HFFc6 (cell line): Measurements from ENCODE around the gene CTBP1. TPM values are rescaled to one million over a fixed set of nuclear protein-coding genes. Genes with fewer than 3 reads are reported as not detected.

Source experiments
- DNase-seq: peaks from one replicate; pipeline ENCODE4 v3.0.0-alpha.2; 2018
- H3K27ac Mint-ChIP-seq: 2 replicates; pipeline ENCODE4 v1.8.0; 2020; ENCODE audit warnings: mild to moderate bottlenecking, mixed read lengths
- H3K27me3 Mint-ChIP-seq: 2 replicates; pipeline ENCODE4 v1.8.0; 2021; ENCODE audit warnings: mild to moderate bottlenecking, moderate library complexity, mixed read lengths; ENCODE audit not compliant: insufficient read depth
- H3K36me3 Mint-ChIP-seq: 2 replicates; pipeline ENCODE4 v1.8.0; 2021; ENCODE audit warnings: low read depth, mixed read lengths
- H3K4me1 Mint-ChIP-seq: 2 replicates; pipeline ENCODE4 v1.8.0; 2020; ENCODE audit warnings: low read depth, mixed read lengths
- H3K4me3 Mint-ChIP-seq: 2 replicates; pipeline ENCODE4 v1.8.0; 2020; ENCODE audit warnings: mild to moderate bottlenecking, moderate library complexity, mixed read lengths
- H3K9me3 Mint-ChIP-seq: 2 replicates; pipeline ENCODE4 v1.8.0; 2020; ENCODE audit warnings: mild to moderate bottlenecking, mixed read lengths
- CTCF ChIP-seq: fragments of 200-600 bp; sonication (generic); IDR thresholded peaks from 2 replicates; pipeline ENCODE4 v1.5.0; 2021; ENCODE audit warnings: antibody characterized with exemption, mild to moderate bottlenecking
- long read RNA-seq: library from polyadenylated mRNA; unstranded; transcript quantifications from one replicate; pipeline ENCODE4 v2.0.0, GENCODE V29; 2019
- total RNA-seq, 6 experiments: library from RNA; stranded (reverse); fragmentation: NEBNext Ultra II Directional; extraction: Animal tissue kit (Norgen Biotek cat#: 25700); gene quantifications; 2 replicates in 1 of 6; 3 replicates in 5 of 6; pipeline ENCODE4 v1.2.3, GENCODE V29; 2021

Gene CTBP1
- 100 to 1,000 TPM; 109 to 126 (median 114) TPM for total RNA-seq
- long read RNA-seq, partial matches to known transcripts: 8 of 46 reads
- long read RNA-seq, other reads (novel, unspliced or antisense): 34 of 46 reads

- Mint-ChIP-seq H3K27me3 (peaks cover 2% of the 10 kb centered on the region), H3K36me3 (peaks cover 30% of the 10 kb centered on the region), H3K27ac (peak within 1 kb of the TSS; percentile 87), H3K4me1 (peaks cover 13% of the 10 kb centered on the region), H3K4me3 (peak within 1 kb of the TSS; percentile 92), H3K9me3 (peaks cover 11% of the 10 kb centered on the region)
- no peak; the same call in 1 of the 2 replicates for TF ChIP-seq CTCF
- peak; percentile 52 for DNase-seq
These were observed at the start of gene CTBP1 for GRCh38 chr4:1248245-1249147. Gene CTBP1 (minus strand): TSS chr4:1249130. CDS start chr4:1241331, 7,799 bp downstream.

- H3K4me1 Mint-ChIP-seq: peaks cover 29% of the 10 kb centered on the region
- H3K27ac Mint-ChIP-seq: no peak overlapping the region
- TF ChIP-seq CTCF: no peak
These were observed 49.5 kb upstream of the CTBP1 start for GRCh38 chr4:1298461-1298860.

GRCh38 chr4:1297456-1298325 lies 48.8 kb upstream of the CTBP1 start:
- Mint-ChIP-seq H3K27ac (no peak overlapping the region), H3K4me1 (peaks cover 31% of the 10 kb centered on the region), H3K9me3 (no peaks in the 10 kb centered on the region), H3K27me3 (peaks cover 2% of the 10 kb centered on the region; the same call in 1 of the 2 replicates), H3K36me3 (peaks cover 20% of the 10 kb centered on the region), H3K4me3 (no peak overlapping the region)
- no peak for TF ChIP-seq CTCF
- no peak for DNase-seq

More at GRCh38 chr4:1298461-1298860, 49.5 kb upstream of the CTBP1 start:
- DNase-seq: no peak
- H3K9me3 Mint-ChIP-seq: no peaks in the 10 kb centered on the region
- no peak overlapping the region for H3K4me3 Mint-ChIP-seq
- peaks cover 2% of the 10 kb centered on the region; the same call in 1 of the 2 replicates for H3K27me3 Mint-ChIP-seq
- peaks cover 20% of the 10 kb centered on the region for H3K36me3 Mint-ChIP-seq

GRCh38 chr4:1297023-1297395 lies 48.1 kb upstream of the CTBP1 start:
- Mint-ChIP-seq H3K27ac (peak overlapping the region; percentile 38; the same call in 1 of the 2 replicates), H3K4me3 (no peak overlapping the region), H3K36me3 (peaks cover 20% of the 10 kb centered on the region), H3K27me3 (peaks cover 2% of the 10 kb centered on the region; the same call in 1 of the 2 replicates), H3K9me3 (no peaks in the 10 kb centered on the region), H3K4me1 (peaks cover 35% of the 10 kb centered on the region)
- no peak for TF ChIP-seq CTCF
- DNase-seq: no peak

GRCh38 chr4:1296324-1297022 lies 47.5 kb upstream of the CTBP1 start:
- no peak for DNase-seq
- no peak for TF ChIP-seq CTCF
- H3K9me3 Mint-ChIP-seq: no peaks in the 10 kb centered on the region
- H3K4me3 Mint-ChIP-seq: no peak overlapping the region
- peaks cover 2% of the 10 kb centered on the region; the same call in 1 of the 2 replicates for H3K27me3 Mint-ChIP-seq
- H3K4me1 Mint-ChIP-seq: peaks cover 35% of the 10 kb centered on the region
- peaks cover 20% of the 10 kb centered on the region for H3K36me3 Mint-ChIP-seq
- peak overlapping the region; percentile 38; the same call in 1 of the 2 replicates for H3K27ac Mint-ChIP-seq
